Upper lobe of left lung (tissue), 6 donors: ENCODE results near the gene TUBB. TPM values are rescaled to one million over a fixed set of nuclear protein-coding genes. Genes with fewer than 3 reads are reported as not detected.

Experiments
- ATAC-seq, 2 donors: fragments of 200-7000 bp; cut with Tn5 transposase; one replicate each; pipeline ENCODE4 v1.9.1; 2022; ENCODE audit warnings: mild to moderate bottlenecking in 2 of 2, moderate library complexity in 2 of 2; ENCODE audit not compliant: low FRiP score in 2 of 2
- DNase-seq, 2 donors: peaks; one replicate each; pipeline ENCODE4 v3.0.0-alpha.2; 2019 to 2020
- H3K27ac ChIP-seq, 4 donors: fragments of 200-600 bp; sonication (generic); one replicate each; pipeline ENCODE4 v1.5.1; 2016 to 2019
- H3K27me3 ChIP-seq, 4 donors: fragments of 200-600 bp; sonication (generic); one replicate each; pipeline ENCODE4 v1.5.1; 2017 to 2019
- H3K36me3 ChIP-seq, 4 donors: fragments of 200-600 bp; sonication (generic); one replicate each; pipeline ENCODE4 v1.5.1; 2016 to 2019
- H3K4me1 ChIP-seq, 4 donors: fragments of 200-600 bp; sonication (generic); one replicate each; pipeline ENCODE4 v1.5.1; 2018 to 2019
- H3K4me3 ChIP-seq, 4 donors: fragments of 200-600 bp; sonication (generic); one replicate each; pipeline ENCODE4 v1.5.1; 2017 to 2019; ENCODE audit warnings: mild to moderate bottlenecking in 2 of 4, moderate library complexity in 1 of 4
- H3K9me3 ChIP-seq, 4 donors: fragments of 200-600 bp; sonication (generic); one replicate each; pipeline ENCODE4 v1.5.1; 2018 to 2019
- CTCF ChIP-seq, 6 experiments: fragments of 450-650 bp in 4 of 6; fragments of 200-600 bp in 2 of 6; sonication (generic) in 2 of 6; IDR thresholded peaks; one replicate each; pipeline ENCODE4 v1.5.1; 2016 to 2019; ENCODE audit warnings: antibody characterized with exemption in 6 of 6
- EP300 ChIP-seq, 4 donors: sonication (generic); formaldehyde crosslinking; IDR thresholded peaks; one replicate each; pipeline ENCODE4 v1.5.1; 2017; ENCODE audit warnings: antibody characterized with exemption in 4 of 4, control low read depth in 2 of 4
- POLR2A ChIP-seq, 4 donors: fragments of 450-650 bp; IDR thresholded peaks; one replicate each; pipeline ENCODE4 v1.5.1; 2016 to 2017; ENCODE audit warnings: antibody characterized with exemption in 4 of 4, mild to moderate bottlenecking in 2 of 4
- POLR2AphosphoS5 ChIP-seq, 2 donors: sonication (generic); formaldehyde crosslinking; IDR thresholded peaks; one replicate each; pipeline ENCODE4 v1.5.1; 2017; ENCODE audit warnings: antibody characterized with exemption in 2 of 2
- WGBS, 2 donors: methylation state at CpG; one replicate each; pipeline ENCODE4 v1.1.5; 2017 to 2018; 5-methylcytosine and 5-hydroxymethylcytosine counted together
- total RNA-seq, 6 donors: library from RNA; depleted of rRNA in 4 of 6; stranded (reverse); fragments of >200 nt in 4 of 6; gene quantifications; one replicate each; pipeline versions ENCODE4 v1.1.0 to v1.2.1, GENCODE V29; 2016 to 2021
- donor health status: DM: no; HTN: no; CAD: no; lungs with moderate emphysema.
- donor health status: DM: no; HTN: yes; CAD: no; lungs with severe emphysema.

The TUBB gene
- total RNA-seq, 6 donors from 2014 or later: 71.2 to 347 (median 149) TPM

- H3K4me3 ChIP-seq: peak overlapping the region in 1 of 4 donors; percentile 23
- H3K27me3 ChIP-seq: no peaks in the 10 kb centered on the region
- H3K27ac ChIP-seq: peak overlapping the region in 2 of 4 donors; percentile 35 to 53
- H3K36me3 ChIP-seq: peaks cover 27 to 98% (median 73%) of the 10 kb centered on the region in 4 donors
- H3K4me1 ChIP-seq: peaks cover 9 to 17% (median 10%) of the 10 kb centered on the region in 4 donors
- TF ChIP-seq POLR2A (IDR thresholded peaks at IDR 0.05) (no peak), CTCF (IDR thresholded peaks at IDR 0.05) (peak; percentile 49 to 86 (median 74))
- 36 to 71% methylated on average over 16 to 30 of the region's 30 CpGs for WGBS, 2 donors
- peak; percentile 88 to 91 for DNase-seq
- no peaks in the 10 kb centered on the region for H3K9me3 ChIP-seq
- ATAC-seq: peak; percentile 79 to 88
These were observed 10.7 kb downstream of the TUBB start for GRCh38 chr6:30730601-30731435.

GRCh38 chr6:30732237-30732943 lies 12.2 kb downstream of the TUBB start:
- DNase-seq (no peak), ATAC-seq (no peak)
- Histone ChIP-seq H3K36me3 (peaks cover 27 to 98% (median 71%) of the 10 kb centered on the region in 4 donors), H3K9me3 (no peaks in the 10 kb centered on the region), H3K27ac (no peak overlapping the region), H3K27me3 (no peaks in the 10 kb centered on the region), H3K4me1 (peaks cover 20 to 31% (median 22%) of the 10 kb centered on the region in 4 donors), H3K4me3 (no peak overlapping the region)
- WGBS, 2 donors: 90 to 94% methylated on average over 12 of the region's 12 CpGs
- no peak for TF ChIP-seq POLR2AphosphoS5 (IDR thresholded peaks at IDR 0.05)
- TF ChIP-seq POLR2A (IDR thresholded peaks at IDR 0.05): no peak
- no peak for TF ChIP-seq CTCF (IDR thresholded peaks at IDR 0.05)
- TF ChIP-seq EP300 (IDR thresholded peaks at IDR 0.05): no peak

- Histone ChIP-seq H3K36me3 (peaks cover 16 to 98% (median 59%) of the 10 kb centered on the region in 4 donors), H3K4me3 (no peak overlapping the region), H3K27me3 (no peaks in the 10 kb centered on the region), H3K4me1 (peaks cover 25 to 43% (median 38%) of the 10 kb centered on the region in 4 donors), H3K9me3 (no peaks in the 10 kb centered on the region), H3K27ac (peak overlapping the region in 1 of 4 donors; percentile 3)
- DNase-seq (no peak), ATAC-seq (no peak)
- TF ChIP-seq CTCF (IDR thresholded peaks at IDR 0.05): no peak
- TF ChIP-seq POLR2A (IDR thresholded peaks at IDR 0.05): no peak
- TF ChIP-seq POLR2AphosphoS5 (IDR thresholded peaks at IDR 0.05): no peak
- 87 to 88% methylated on average over 8 of the region's 8 CpGs for WGBS, 2 donors
These were observed 15.6 kb downstream of the TUBB start for GRCh38 chr6:30735668-30736314.

GRCh38 chr6:30738532-30738931 lies 18.4 kb downstream of the TUBB start:
- TF ChIP-seq POLR2AphosphoS5 (IDR thresholded peaks at IDR 0.05): no peak
- no peak for TF ChIP-seq EP300 (IDR thresholded peaks at IDR 0.05)
- TF ChIP-seq POLR2A (IDR thresholded peaks at IDR 0.05): no peak
- no peak for TF ChIP-seq CTCF (IDR thresholded peaks at IDR 0.05)
- Histone ChIP-seq H3K4me1 (peaks cover 38 to 53% (median 50%) of the 10 kb centered on the region in 4 donors), H3K36me3 (peaks cover 12 to 78% (median 42%) of the 10 kb centered on the region in 4 donors), H3K27ac (no peak overlapping the region), H3K4me3 (no peak overlapping the region), H3K27me3 (no peaks in the 10 kb centered on the region), H3K9me3 (no peaks in the 10 kb centered on the region)
- DNase-seq (no peak), ATAC-seq (no peak)
- 86 to 88% methylated on average over 6 of the region's 6 CpGs for WGBS, 2 donors
